RPMI7951 (cell line): ENCODE results near the gene SMURF2. TPM values are rescaled to one million over a fixed set of nuclear protein-coding genes. Genes with fewer than 3 reads are reported as not detected.
"Not testable (repeated sequence)": the region's sequence is repeated elsewhere in the genome, so short reads cannot be mapped to it uniquely, and the experiment has no call there.

Source experiments
- DNase-seq: peaks from one replicate; pipeline ENCODE4 v3.0.0-alpha.2; 2012; ENCODE audit warnings: low read depth
- total RNA-seq: library from RNA; depleted of rRNA; stranded (reverse); fragments of >200 nt; shearing (Covaris generic); gene quantifications from 2 replicates; pipeline ENCODE4 v1.2.3, GENCODE V29; 2014

The SMURF2 gene
- total RNA-seq, 1 experiment from 2014 or later = 52.1 TPM

GRCh38 chr17:64667807-64668721, 6.0 kb upstream of the SMURF2 start:
- DNase-seq = peak; percentile 68

GRCh38 chr17:64664299-64664981, 2.3 kb upstream of the SMURF2 start:
- not testable (repeated sequence) for DNase-seq

- not testable (repeated sequence) for DNase-seq
These were observed 1.7 kb upstream of the SMURF2 start for GRCh38 chr17:64663836-64664235.

DNA sequence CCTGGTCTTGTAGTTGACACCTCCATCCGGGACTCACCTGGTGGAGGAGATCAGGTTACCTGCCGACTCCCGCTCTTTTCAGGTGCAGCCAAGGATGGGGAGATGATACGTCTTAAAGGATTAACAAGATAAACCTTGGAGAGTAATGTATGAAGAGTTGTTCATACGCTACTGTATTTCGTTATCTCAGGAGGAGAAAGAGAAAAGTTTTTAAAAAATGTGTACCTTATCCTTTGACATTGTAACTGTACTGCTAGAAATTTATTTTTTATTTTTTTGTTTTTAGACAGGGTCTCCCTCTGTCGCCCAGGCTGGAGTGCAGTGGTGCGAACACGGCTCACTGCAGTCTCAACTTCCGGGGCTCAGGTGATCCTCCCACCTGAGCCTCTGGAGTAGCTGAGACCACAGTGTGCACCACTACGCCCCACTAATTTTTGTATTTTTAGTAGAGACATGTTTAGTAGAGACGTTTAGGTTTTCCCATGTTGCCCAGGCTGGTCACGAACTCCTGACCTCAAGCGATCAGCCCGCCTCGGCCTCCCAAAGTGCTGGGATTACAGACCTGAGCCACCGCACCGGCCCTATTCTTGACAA, 764 bp upstream of the SMURF2 start:
- no peak for DNase-seq

GRCh38 chr17:64661726-64661975, 456 bp downstream of the SMURF2 start:
- DNase-seq = no peak

GRCh38 chr17:64660978-64661725, 955 bp downstream of the SMURF2 start:
- not testable (repeated sequence) for DNase-seq

- peak; percentile 56 for DNase-seq
These were observed 1.7 kb downstream of the SMURF2 start for GRCh38 chr17:64660195-64660977.

DNA sequence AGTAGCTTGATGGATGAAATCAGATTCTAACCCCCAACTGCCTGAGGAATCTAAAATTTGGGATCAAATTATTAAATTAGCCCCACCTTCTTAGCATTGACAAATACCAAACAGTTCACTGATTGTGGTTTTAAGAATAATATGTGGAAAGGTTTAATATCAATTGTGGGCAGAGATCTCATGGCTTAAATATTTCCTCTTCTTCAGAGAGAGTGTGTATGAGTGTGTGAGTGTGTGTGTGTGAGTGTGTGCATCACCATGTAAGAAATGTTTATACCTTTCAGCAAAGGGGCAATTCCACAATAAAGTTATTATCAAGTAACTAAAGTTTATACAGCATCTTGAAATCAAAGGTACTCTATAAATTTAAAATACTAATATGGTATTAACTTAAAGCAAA, 3.2 kb downstream of the SMURF2 start:
- peak; percentile 52 for DNase-seq

GRCh38 chr17:64657610-64658125, 4.4 kb downstream of the SMURF2 start:
- DNase-seq = no peak

GRCh38 chr17:64655704-64656103, 6.4 kb downstream of the SMURF2 start:
- no peak for DNase-seq

- no peak for DNase-seq
These were observed 8.1 kb downstream of the SMURF2 start for GRCh38 chr17:64653985-64654355.

DNA sequence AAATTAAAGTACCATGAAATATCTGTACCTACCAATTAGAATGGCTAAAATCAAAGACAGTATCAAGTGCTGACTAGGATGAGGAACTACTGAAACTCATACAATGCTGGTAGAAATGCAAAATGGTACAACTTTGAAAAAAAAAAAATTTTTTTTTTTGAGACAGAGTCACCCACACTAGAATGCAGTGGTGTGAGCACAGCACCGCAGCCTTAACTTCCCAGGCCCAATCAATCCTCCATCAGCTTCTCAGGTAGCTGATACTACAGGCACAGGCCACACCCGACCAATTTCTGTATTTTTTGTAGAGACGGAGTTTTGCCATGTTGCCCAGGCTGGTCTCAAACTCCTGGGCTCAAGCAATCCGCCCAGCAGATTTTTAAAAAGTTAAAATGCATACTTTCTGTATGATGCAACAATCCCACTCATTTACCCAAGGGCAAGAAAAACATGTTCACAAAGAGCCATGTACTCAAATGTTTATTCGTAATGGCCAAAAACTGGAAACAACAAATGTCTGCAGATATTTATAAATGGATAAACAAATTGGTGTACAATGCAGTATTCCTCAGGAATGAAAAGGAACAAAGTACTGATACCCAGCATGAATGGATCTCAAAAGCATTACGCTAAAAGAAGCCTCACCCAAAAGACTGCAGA, 8.7 kb downstream of the SMURF2 start:
- peak; percentile 60 for DNase-seq

GRCh38 chr17:64651889-64652288, 10.2 kb downstream of the SMURF2 start:
- DNase-seq = no peak

DNA sequence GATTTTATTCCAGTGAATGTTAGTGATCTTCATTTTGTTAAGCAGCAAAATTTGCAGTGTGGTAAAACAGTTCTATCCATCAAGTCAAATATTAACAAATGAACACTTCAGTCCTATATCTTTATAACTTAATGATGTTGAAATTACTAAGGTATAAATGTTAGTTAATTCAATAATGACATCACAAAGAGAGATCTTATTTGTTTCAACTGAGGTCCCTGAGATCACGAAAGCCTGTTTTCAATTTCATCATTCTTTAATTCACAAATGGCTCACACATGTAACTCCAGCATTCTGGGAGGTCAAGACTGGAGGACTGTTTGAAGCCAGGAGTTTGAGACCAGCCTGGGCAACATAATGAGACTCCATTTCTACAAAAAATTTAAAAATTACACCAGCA, 13.9 kb downstream of the SMURF2 start:
- no peak for DNase-seq

GRCh38 chr17:64647817-64648216, 14.3 kb downstream of the SMURF2 start:
- no peak for DNase-seq

- no peak for DNase-seq
These were observed 22.6 kb downstream of the SMURF2 start for GRCh38 chr17:64639516-64639915.

- no peak for DNase-seq
These were observed 23.4 kb downstream of the SMURF2 start for GRCh38 chr17:64638552-64639203.

GRCh38 chr17:64635647-64636305, 26.3 kb downstream of the SMURF2 start:
- peak; percentile 67 for DNase-seq

- no peak for DNase-seq
These were observed 27.9 kb downstream of the SMURF2 start for GRCh38 chr17:64634218-64634617.

DNA sequence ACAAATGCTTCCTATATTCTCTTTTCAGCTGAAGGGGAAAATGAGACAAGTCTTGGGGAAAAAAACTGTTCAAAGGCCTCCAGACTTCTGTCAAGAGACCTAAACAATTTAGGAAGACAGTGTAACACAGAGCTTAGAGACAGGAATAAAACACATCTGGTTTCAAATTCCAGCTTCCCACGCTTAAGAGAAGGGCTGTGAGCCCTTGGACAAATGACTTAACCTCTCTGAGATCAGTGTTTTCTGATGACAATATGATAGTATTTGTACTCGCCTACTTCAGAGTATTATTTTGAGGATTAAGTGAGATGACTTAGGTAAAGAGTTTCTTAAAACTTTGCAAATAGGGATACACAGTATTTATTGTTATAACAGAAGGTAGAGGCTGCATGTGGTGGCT, 29.5 kb downstream of the SMURF2 start:
- DNase-seq = no peak
